ENCODE results near the gene TRAPPC2L. TPM values are rescaled to one million over a fixed set of nuclear protein-coding genes. Genes with fewer than 3 reads are reported as not detected.

TRAPPC2L gene
- total RNA-seq, 1 experiment from 2014 or later, result 82.0 TPM

GRCh38 chr16:88864521-88864920 is 7.6 kb downstream of the TRAPPC2L start (continued):
- TF ChIP-seq E2F4 (CRISPR knock-in tag; IDR thresholded peaks at IDR 0.05; ENCODE audit: borderline replicate concordance, low read depth) (no peak), HMGA2 (CRISPR knock-in tag; IDR thresholded peaks at IDR 0.05) (no peak), ZNF138 (CRISPR knock-in tag; conservative IDR thresholded peaks at IDR 0.05) (no peak)

DNA sequence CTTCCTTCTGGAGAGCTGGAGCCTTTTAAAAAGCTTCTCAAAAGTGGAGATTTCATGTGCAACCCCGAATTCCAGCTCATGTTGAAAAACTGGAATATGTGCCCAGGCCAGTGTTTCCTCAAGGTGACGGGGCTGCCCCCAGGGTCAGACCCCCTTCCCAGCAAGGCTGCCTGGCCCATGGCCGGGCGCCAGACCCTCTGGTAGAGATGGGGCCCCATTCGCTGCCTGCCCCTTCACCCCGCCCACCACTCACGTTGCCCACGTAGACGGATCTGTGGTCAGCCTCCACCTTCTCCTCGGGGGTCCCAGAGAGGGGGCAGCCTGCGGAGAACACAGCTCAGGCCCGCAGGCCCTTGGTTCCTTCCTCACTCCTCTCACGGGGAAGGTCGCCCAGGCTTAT is 8.4 kb downstream of the TRAPPC2L start:
- Mint-ChIP-seq H3K27ac (no peak overlapping the region), H3K4me3 (no peak overlapping the region), H3K4me1 (no peaks in the 10 kb centered on the region), H3K27me3 (ENCODE audit: low read depth) (no peaks in the 10 kb centered on the region), H3K9me3 (no peaks in the 10 kb centered on the region), H3K36me3 (peaks cover 7% of the 10 kb centered on the region)
- ChIA-PET POLR2A (no interaction called here), CTCF (interaction anchor here (0.9 to 1.7 kb wide), 2 partner anchors 128 to 302 kb away, joined by 5 to 7 read pairs; no protein-coding TSS in a partner anchor)
- no peak for DNase-seq (ENCODE audit: low spot score)
- no peak for ATAC-seq
- no peak for TF ChIP-seq USF2 (CRISPR knock-in tag; IDR thresholded peaks at IDR 0.05)

- DNase-seq (ENCODE audit: low spot score) (no peak), ATAC-seq (no peak)
- CTCF ChIA-PET, result interaction anchor here (0.5 to 0.9 kb wide), 2 partner anchors 20 to 128 kb away, joined by 4 to 5 read pairs; no protein-coding TSS in a partner anchor
- POLR2A ChIA-PET, result no interaction called here
- Mint-ChIP-seq H3K36me3 (peaks cover 6% of the 10 kb centered on the region), H3K27me3 (ENCODE audit: low read depth) (no peaks in the 10 kb centered on the region), H3K9me3 (no peaks in the 10 kb centered on the region), H3K4me3 (no peak overlapping the region), H3K27ac (no peak overlapping the region), H3K4me1 (no peaks in the 10 kb centered on the region)
- TF ChIP-seq NR2C2 (CRISPR knock-in tag; IDR thresholded peaks at IDR 0.05) (no peak), NFYB (CRISPR knock-in tag; conservative IDR thresholded peaks at IDR 0.05; ENCODE audit: low read depth) (no peak), ATF2 (CRISPR knock-in tag; IDR thresholded peaks at IDR 0.05; ENCODE audit: borderline replicate concordance, low read depth) (no peak), JAZF1 (CRISPR knock-in tag; IDR thresholded peaks at IDR 0.05) (no peak), GABPB1 (CRISPR knock-in tag; IDR thresholded peaks at IDR 0.05) (no peak), MLX (CRISPR knock-in tag; IDR thresholded peaks at IDR 0.05) (no peak), ATF6 (CRISPR knock-in tag; IDR thresholded peaks at IDR 0.05) (no peak), MYBL2 (CRISPR knock-in tag; IDR thresholded peaks at IDR 0.05) (no peak), IRF2 (CRISPR knock-in tag; IDR thresholded peaks at IDR 0.05; ENCODE audit: borderline replicate concordance, low read depth) (no peak), ZNF671 (CRISPR knock-in tag; IDR thresholded peaks at IDR 0.05) (no peak)
- TF ChIP-seq, protein P1, sequence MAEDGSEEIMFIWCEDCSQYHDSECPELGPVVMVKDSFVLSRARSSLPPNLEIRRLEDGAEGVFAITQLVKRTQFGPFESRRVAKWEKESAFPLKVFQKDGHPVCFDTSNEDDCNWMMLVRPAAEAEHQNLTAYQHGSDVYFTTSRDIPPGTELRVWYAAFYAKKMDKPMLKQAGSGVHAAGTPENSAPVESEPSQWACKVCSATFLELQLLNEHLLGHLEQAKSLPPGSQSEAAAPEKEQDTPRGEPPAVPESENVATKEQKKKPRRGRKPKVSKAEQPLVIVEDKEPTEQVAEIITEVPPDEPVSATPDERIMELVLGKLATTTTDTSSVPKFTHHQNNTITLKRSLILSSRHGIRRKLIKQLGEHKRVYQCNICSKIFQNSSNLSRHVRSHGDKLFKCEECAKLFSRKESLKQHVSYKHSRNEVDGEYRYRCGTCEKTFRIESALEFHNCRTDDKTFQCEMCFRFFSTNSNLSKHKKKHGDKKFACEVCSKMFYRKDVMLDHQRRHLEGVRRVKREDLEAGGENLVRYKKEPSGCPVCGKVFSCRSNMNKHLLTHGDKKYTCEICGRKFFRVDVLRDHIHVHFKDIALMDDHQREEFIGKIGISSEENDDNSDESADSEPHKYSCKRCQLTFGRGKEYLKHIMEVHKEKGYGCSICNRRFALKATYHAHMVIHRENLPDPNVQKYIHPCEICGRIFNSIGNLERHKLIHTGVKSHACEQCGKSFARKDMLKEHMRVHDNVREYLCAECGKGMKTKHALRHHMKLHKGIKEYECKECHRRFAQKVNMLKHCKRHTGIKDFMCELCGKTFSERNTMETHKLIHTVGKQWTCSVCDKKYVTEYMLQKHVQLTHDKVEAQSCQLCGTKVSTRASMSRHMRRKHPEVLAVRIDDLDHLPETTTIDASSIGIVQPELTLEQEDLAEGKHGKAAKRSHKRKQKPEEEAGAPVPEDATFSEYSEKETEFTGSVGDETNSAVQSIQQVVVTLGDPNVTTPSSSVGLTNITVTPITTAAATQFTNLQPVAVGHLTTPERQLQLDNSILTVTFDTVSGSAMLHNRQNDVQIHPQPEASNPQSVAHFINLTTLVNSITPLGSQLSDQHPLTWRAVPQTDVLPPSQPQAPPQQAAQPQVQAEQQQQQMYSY (CRISPR knock-in tag; IDR thresholded peaks at IDR 0.05), result no peak
- TF ChIP-seq, protein P2, sequence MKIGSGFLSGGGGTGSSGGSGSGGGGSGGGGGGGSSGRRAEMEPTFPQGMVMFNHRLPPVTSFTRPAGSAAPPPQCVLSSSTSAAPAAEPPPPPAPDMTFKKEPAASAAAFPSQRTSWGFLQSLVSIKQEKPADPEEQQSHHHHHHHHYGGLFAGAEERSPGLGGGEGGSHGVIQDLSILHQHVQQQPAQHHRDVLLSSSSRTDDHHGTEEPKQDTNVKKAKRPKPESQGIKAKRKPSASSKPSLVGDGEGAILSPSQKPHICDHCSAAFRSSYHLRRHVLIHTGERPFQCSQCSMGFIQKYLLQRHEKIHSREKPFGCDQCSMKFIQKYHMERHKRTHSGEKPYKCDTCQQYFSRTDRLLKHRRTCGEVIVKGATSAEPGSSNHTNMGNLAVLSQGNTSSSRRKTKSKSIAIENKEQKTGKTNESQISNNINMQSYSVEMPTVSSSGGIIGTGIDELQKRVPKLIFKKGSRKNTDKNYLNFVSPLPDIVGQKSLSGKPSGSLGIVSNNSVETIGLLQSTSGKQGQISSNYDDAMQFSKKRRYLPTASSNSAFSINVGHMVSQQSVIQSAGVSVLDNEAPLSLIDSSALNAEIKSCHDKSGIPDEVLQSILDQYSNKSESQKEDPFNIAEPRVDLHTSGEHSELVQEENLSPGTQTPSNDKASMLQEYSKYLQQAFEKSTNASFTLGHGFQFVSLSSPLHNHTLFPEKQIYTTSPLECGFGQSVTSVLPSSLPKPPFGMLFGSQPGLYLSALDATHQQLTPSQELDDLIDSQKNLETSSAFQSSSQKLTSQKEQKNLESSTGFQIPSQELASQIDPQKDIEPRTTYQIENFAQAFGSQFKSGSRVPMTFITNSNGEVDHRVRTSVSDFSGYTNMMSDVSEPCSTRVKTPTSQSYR (CRISPR knock-in tag; IDR thresholded peaks at IDR 0.05), result no peak
Observed at GRCh38 chr16:88865742-88866141, 8.8 kb downstream of the TRAPPC2L start.

All from WTC11 (cell line).